ENCODE measurements around the gene NDFIP1.

- TF ChIP-seq CTCF (IDR thresholded peaks at IDR 0.05) (peak; percentile 66 to 81 (median 76)), POLR2A (IDR thresholded peaks at IDR 0.05) (no peak)
Observed at GRCh38 chr5:142151436-142152383, 43.1 kb downstream of the NDFIP1 start.

Measured in uterus (tissue), 2 donors.